HCT116 (cell line): ENCODE measurements around the gene SDSL. TPM values are rescaled to one million over a fixed set of nuclear protein-coding genes. Genes with fewer than 3 reads are reported as not detected.

Source experiments
- ATAC-seq: fragments of 200-7000 bp; cut with Tn5 transposase; 2 replicates; pipeline ENCODE4 v1.9.1; 2020; ENCODE audit warnings: mild to moderate bottlenecking, moderate library complexity
- BruUV-seq: library from RNA; stranded (reverse); fragments of 400-500 nt; replicated peaks from 2 replicates; lab custom pipeline; 2021; lab: Mats Ljungman, UMichigan
- CTCF ChIA-PET: fragments of 300-600 bp; sonication (Branson Sonifier 250); formaldehyde crosslinking; loops from one replicate; lab custom pipeline; 2021; ENCODE audit warnings: antibody characterized with exemption; lab: Charles Lee
- POLR2A ChIA-PET: fragments of 300-600, 350-600 bp; sonication (Branson Sonifier 250); formaldehyde crosslinking; loops from one replicate; lab custom pipeline; 2021; ENCODE audit warnings: antibody characterized with exemption; lab: Charles Lee
- RAD21 ChIA-PET, 2 experiments: fragments of 300-600 bp; sonication (Branson Sonifier 250); formaldehyde crosslinking; loops; one replicate each; lab custom pipeline; 2023; ENCODE audit warnings: low total read pairs in 2 of 2; ENCODE audit not compliant: uncharacterized antibody in 2 of 2, unreplicated experiment in 2 of 2, low non-redundant PET in 1 of 2; lab: Charles Lee
- DNase-seq: peaks from one replicate; pipeline ENCODE4 v3.0.0-alpha.2; 2010; ENCODE audit warnings: low read depth, low spot score
- H2AFZ ChIP-seq: fragments of 200-600 bp; shearing (Covaris generic), sonication (generic); 2 replicates; pipeline ENCODE4 v1.6.1; 2017; ENCODE audit warnings: low read depth, mixed run types, mixed read lengths, antibody characterized with exemption, low read length; ENCODE audit not compliant: poor library complexity, severe bottlenecking
- H3K27ac ChIP-seq: 2 replicates; pipeline ENCODE4 v1.5.1; 2012; ENCODE audit warnings: low read depth, low read length
- H3K27me3 ChIP-seq: fragments of 200-600 bp; sonication (generic); 2 replicates; pipeline ENCODE4 v1.6.1; 2016; ENCODE audit warnings: mixed run types, low read length, mixed read lengths; ENCODE audit not compliant: insufficient read depth
- H3K36me3 ChIP-seq, 2 experiments: fragments of 200-500 bp in 1 of 2; fragments of 200-600 bp in 1 of 2; sonication (Bioruptor generic) in 1 of 2; sonication (generic) in 1 of 2; 2 replicates each; pipeline versions ENCODE4 v1.5.1 to v1.6.1; 2014 to 2016; ENCODE audit warnings: low read length in 2 of 2, inconsistent platforms in 1 of 2, mixed read lengths in 1 of 2, mixed run types in 1 of 2; ENCODE audit not compliant: insufficient read depth in 2 of 2, control insufficient read depth in 1 of 2
- H3K4me1 ChIP-seq, 2 experiments: fragments of 200-600 bp in 1 of 2; sonication (generic) in 1 of 2; 2 replicates each; pipeline versions ENCODE4 v1.5.1 to v1.6.1; 2012 to 2017; ENCODE audit warnings: low read length in 2 of 2, inconsistent platforms in 1 of 2, mild to moderate bottlenecking in 1 of 2, mixed read lengths in 1 of 2, mixed run types in 1 of 2, moderate library complexity in 1 of 2; ENCODE audit not compliant: insufficient read depth in 2 of 2, control insufficient read depth in 1 of 2
- H3K4me2 ChIP-seq: fragments of 200-600 bp; sonication (generic); 2 replicates; pipeline ENCODE4 v1.6.1; 2017; ENCODE audit warnings: mixed run types, low read length, mixed read lengths
- H3K4me3 ChIP-seq, 2 experiments: fragments of 200-600 bp in 1 of 2; sonication (generic) in 1 of 2; replicated peaks in 1 of 2; 2 replicates each; pipeline ENCODE4 v1.5.1; 2011 to 2016; ENCODE audit warnings: low read length in 2 of 2, control low read depth in 1 of 2, low read depth in 1 of 2, mild to moderate bottlenecking in 1 of 2, mixed read lengths in 1 of 2, mixed run types in 1 of 2
- H3K79me2 ChIP-seq: fragments of 200-600 bp; sonication (generic); 2 replicates; pipeline ENCODE4 v1.6.1; 2017; ENCODE audit warnings: mild to moderate bottlenecking, mixed run types, low read length, moderate library complexity, mixed read lengths; ENCODE audit not compliant: insufficient read depth
- H3K9ac ChIP-seq: fragments of 200-600 bp; sonication (generic); 2 replicates; pipeline ENCODE4 v1.6.1; 2016; ENCODE audit warnings: low read length, mixed read lengths
- H3K9me2 ChIP-seq: fragments of 200-600 bp; sonication (generic), shearing (Covaris generic); 2 replicates; pipeline ENCODE4 v1.6.1; 2017; ENCODE audit warnings: mixed run types, mild to moderate bottlenecking, moderate library complexity; ENCODE audit not compliant: insufficient read depth
- H3K9me3 ChIP-seq, 2 experiments: fragments of 200-500 bp in 1 of 2; fragments of 200-600 bp in 1 of 2; sonication (Bioruptor generic) in 1 of 2; sonication (generic) in 1 of 2; 2 replicates each; pipeline ENCODE4 v1.6.1; 2014 to 2017; ENCODE audit warnings: low read length in 2 of 2, mixed read lengths in 2 of 2, inconsistent platforms in 1 of 2, low read depth in 1 of 2, mild to moderate bottlenecking in 1 of 2, mixed run types in 1 of 2, moderate library complexity in 1 of 2; ENCODE audit not compliant: control insufficient read depth in 1 of 2, insufficient read depth in 1 of 2
- H4K20me1 ChIP-seq: fragments of 200-600 bp; sonication (generic), shearing (Covaris generic); 2 replicates; pipeline ENCODE4 v1.6.1; 2017; ENCODE audit warnings: mixed run types, mild to moderate bottlenecking, moderate library complexity; ENCODE audit not compliant: insufficient read depth
- ATF3 ChIP-seq: IDR thresholded peaks from 2 replicates; pipeline ENCODE4 v1.6.1; 2012
- CEBPB ChIP-seq: IDR thresholded peaks from 2 replicates; pipeline ENCODE4 v1.6.1; 2012; ENCODE audit warnings: low read depth
- CTCF ChIP-seq, 3 experiments: fragments of 200-600 bp in 1 of 3; sonication (generic) in 1 of 3; IDR thresholded peaks in 2 of 3; conservative IDR thresholded peaks in 1 of 3; 2 replicates each; pipeline ENCODE4 v1.5.1; 2012 to 2017; ENCODE audit warnings: low read depth in 2 of 3, low read length in 2 of 3, antibody characterized with exemption in 1 of 3, borderline replicate concordance in 1 of 3, control low read depth in 1 of 3, mild to moderate bottlenecking in 1 of 3, mixed read lengths in 1 of 3, mixed run types in 1 of 3, moderate library complexity in 1 of 3; ENCODE audit not compliant: insufficient read depth in 1 of 3
- EGR1 ChIP-seq: IDR thresholded peaks from 2 replicates; pipeline ENCODE4 v1.6.1; 2012; ENCODE audit warnings: low read depth
- ELF1 ChIP-seq: IDR thresholded peaks from 2 replicates; pipeline ENCODE4 v1.6.1; 2012; ENCODE audit warnings: low read depth, borderline replicate concordance
- EZH2 ChIP-seq: fragments of 200-600 bp; sonication (generic); IDR thresholded peaks from 2 replicates; pipeline ENCODE4 v1.6.1; 2017; ENCODE audit warnings: antibody characterized with exemption, mixed run types
- EZH2phosphoT487 ChIP-seq: fragments of 200-600 bp; IDR thresholded peaks from 2 replicates; pipeline ENCODE4 v1.6.1; 2018; ENCODE audit warnings: antibody characterized with exemption, borderline replicate concordance
- FOSL1 ChIP-seq: IDR thresholded peaks from 2 replicates; pipeline ENCODE4 v1.6.1; 2012; ENCODE audit warnings: low read depth
- JUND ChIP-seq: IDR thresholded peaks from 2 replicates; pipeline ENCODE4 v1.6.1; 2012
- MAX ChIP-seq: IDR thresholded peaks from 2 replicates; pipeline ENCODE4 v1.6.1; 2012
- POLR2A ChIP-seq: IDR thresholded peaks from 2 replicates; pipeline ENCODE4 v1.7.0; 2011; ENCODE audit warnings: borderline replicate concordance; ENCODE audit not compliant: insufficient read depth, insufficient read length; ENCODE audit errors: extremely low read depth
- POLR2AphosphoS5 ChIP-seq: IDR thresholded peaks from 2 replicates; pipeline ENCODE4 v1.6.1; 2011; ENCODE audit warnings: mild to moderate bottlenecking, low read depth, low read length, moderate library complexity
- RAD21 ChIP-seq: IDR thresholded peaks from 2 replicates; pipeline ENCODE4 v1.6.1; 2012; ENCODE audit warnings: low read depth, mild to moderate bottlenecking
- REST ChIP-seq: IDR thresholded peaks from 2 replicates; pipeline ENCODE4 v1.6.1; 2012; ENCODE audit warnings: low read depth
- SP1 ChIP-seq: IDR thresholded peaks from 2 replicates; pipeline ENCODE4 v1.6.1; 2012; ENCODE audit warnings: low read depth
- SRF ChIP-seq: IDR thresholded peaks from 2 replicates; pipeline ENCODE4 v1.6.1; 2012; ENCODE audit warnings: low read depth
- TCF7L2 ChIP-seq: IDR thresholded peaks from 2 replicates; pipeline ENCODE4 v1.7.0; 2011; ENCODE audit warnings: borderline replicate concordance, inconsistent platforms; ENCODE audit not compliant: insufficient read depth, insufficient read length; ENCODE audit errors: extremely low read depth
- intact Hi-C: fragments of 100-400 bp; cut with micrococcal nuclease; formaldehyde crosslinking; loops from 2 replicates; pipeline ENCODE4 v1.10.0; 2022
- total RNA-seq: library from RNA; stranded (reverse); gene quantifications from one replicate; pipeline ENCODE4 v1.2.1, GENCODE V29; 2021; ENCODE audit not compliant: unreplicated experiment

SDSL gene
- total RNA-seq, 1 experiment from 2014 or later, result 19.1 TPM

GRCh38 chr12:113477171-113477841 lies 55.1 kb downstream of the SDSL start:
- H2AFZ ChIP-seq, result no peak overlapping the region
- no peaks in the 10 kb centered on the region for H3K79me2 ChIP-seq
- peaks cover 23% of the 10 kb centered on the region; the same call in 1 of the 2 replicates for H3K27me3 ChIP-seq
- TF ChIP-seq CEBPB (no peak), CTCF (IDR thresholded peaks at IDR 0.05 in 2 of 3, conservative IDR thresholded peaks at IDR 0.05 in 1 of 3; ENCODE audit: borderline replicate concordance in 1 of 3, insufficient read depth in 1 of 3, low read depth in 2 of 3, low read length in 2 of 3) (no peak), EZH2phosphoT487 (no peak), EZH2 (no peak), ATF3 (no peak), FOSL1 (no peak), POLR2AphosphoS5 (no peak), TCF7L2 (no peak), SRF (no peak), RAD21 (no peak), MAX (no peak), SP1 (no peak), JUND (no peak), REST (no peak), ELF1 (no peak), EGR1 (no peak), POLR2A (no peak)
- no peak overlapping the region for H3K27ac ChIP-seq
- no peak overlapping the region for H3K4me3 ChIP-seq
- POLR2A ChIA-PET, result no interaction called here
- no peak overlapping the region for H3K4me2 ChIP-seq
- CTCF ChIA-PET, result no interaction called here
- intact Hi-C loops, result no loop called here
- no peaks in the 10 kb centered on the region for H3K4me1 ChIP-seq
- BruUV-seq, result no TSS peak
- no peaks in the 10 kb centered on the region for H3K36me3 ChIP-seq
- no peak overlapping the region for H3K9ac ChIP-seq
- no peaks in the 10 kb centered on the region for H4K20me1 ChIP-seq
- no peaks in the 10 kb centered on the region for H3K9me3 ChIP-seq
- ATAC-seq, result no peak
- no peak for DNase-seq
- RAD21 ChIA-PET, result no interaction called here
- no peaks in the 10 kb centered on the region for H3K9me2 ChIP-seq
